ENCODE measurements around the gene TMEM11. TPM values are rescaled to one million over a fixed set of nuclear protein-coding genes. Genes with fewer than 3 reads are reported as not detected.

TMEM11 gene, protein sequence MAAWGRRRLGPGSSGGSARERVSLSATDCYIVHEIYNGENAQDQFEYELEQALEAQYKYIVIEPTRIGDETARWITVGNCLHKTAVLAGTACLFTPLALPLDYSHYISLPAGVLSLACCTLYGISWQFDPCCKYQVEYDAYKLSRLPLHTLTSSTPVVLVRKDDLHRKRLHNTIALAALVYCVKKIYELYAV
- total RNA-seq (2014; rRNA removed; shearing (Covaris generic)) (26.8 and 27.3 TPM in 2 replicates), total RNA-seq (2022) (32.7 and 34.0 TPM in 2 replicates), Bru-seq, nascent RNA (percentile 74 among the genes with signal in this experiment), BruChase-seq, experiment 1, labeled RNA remaining after a 6-hour chase (percentile 60 among the genes with signal in this experiment), BruChase-seq, experiment 2, labeled RNA remaining after a 2-hour chase (percentile 64 among the genes with signal in this experiment)
- long read RNA-seq, transcript TMEM11-201 (2 exons, 2,095 nt) = major isoform, 42 of 72 reads
- long read RNA-seq, transcript TMEM11-202 (3 exons, 1,246 nt) = minor isoform, 28 of 72 reads
- long read RNA-seq, partial matches to known transcripts = 0 of 72 reads
- long read RNA-seq, other reads (novel, unspliced or antisense) = 2 of 72 reads

DNA sequence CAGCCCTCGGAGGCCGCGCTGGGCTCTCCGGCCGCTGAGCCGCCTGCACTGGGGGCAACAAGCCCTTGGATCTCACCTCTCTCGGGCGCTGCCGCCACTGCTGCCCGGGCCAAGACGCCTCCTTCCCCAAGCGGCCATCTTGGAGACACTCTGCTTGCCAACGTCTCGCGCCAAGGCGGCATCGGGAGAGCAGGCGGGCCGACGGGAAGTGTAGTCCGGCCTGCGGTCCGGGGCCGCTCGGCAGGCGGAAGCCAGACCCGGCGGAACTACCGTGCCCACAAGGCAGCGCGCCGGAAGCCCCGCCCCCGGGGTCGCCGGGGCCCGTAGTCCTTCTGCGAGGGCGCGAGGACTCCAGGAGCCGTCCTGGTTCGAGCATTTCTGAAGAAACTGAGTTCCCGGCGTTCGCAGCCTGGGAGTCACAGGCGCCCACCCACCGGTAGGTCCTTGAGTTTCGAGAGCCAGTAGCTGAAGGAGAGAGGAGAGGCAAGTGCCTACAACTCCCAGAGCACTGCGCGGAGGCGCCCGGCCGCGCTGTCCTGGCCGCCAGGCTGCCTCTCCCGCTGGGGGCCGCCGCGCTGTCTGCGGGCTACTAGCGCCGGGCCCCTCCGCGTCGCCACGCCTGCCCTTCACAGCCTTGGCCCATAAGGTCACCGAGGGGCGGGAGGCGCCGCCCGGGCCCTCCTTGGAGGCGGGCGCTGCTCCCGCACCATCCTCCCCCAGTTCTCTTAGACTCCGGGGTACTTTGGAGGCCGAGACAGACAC, at the start of gene TMEM11:
TMEM11 (minus strand) TSS at position 147 of the 762 bp plus-strand sequence; CDS start at position 138, 9 bp downstream.
- BruUV-seq (replicated peaks) = no TSS peak
- peaks cover 32% of the 10 kb centered on the region for H4K20me1 ChIP-seq (ENCODE audit: insufficient read depth, low read length)
- peak within 1 kb of the TSS; percentile 82 for H2AFZ ChIP-seq (ENCODE audit: low read length)
- H3K36me3 ChIP-seq (ENCODE audit: insufficient read depth, low read length) = peaks cover 43% of the 10 kb centered on the region
- peaks cover 57% of the 10 kb centered on the region for H3K79me2 ChIP-seq (ENCODE audit: insufficient read depth, low read depth, low read length)
- ChIA-PET CTCF (ENCODE audit: unreplicated experiment) (interaction anchor here (1.3 kb wide), 1 partner anchor 94 kb away, joined by 4 read pairs; no protein-coding TSS in a partner anchor), POLR2A (interaction anchor here (0.6 to 1.2 kb wide), 2 partner anchors 115 to 171 kb away, joined by 3 to 4 read pairs; partner anchors contain the start of gene USP22)
- H3K4me2 ChIP-seq (ENCODE audit: low read length) = peak within 1 kb of the TSS; percentile 95
- peak within 1 kb of the TSS; percentile 97 for H3K4me3 ChIP-seq (ENCODE audit: low read depth, low read length, poor library complexity, severe bottlenecking)
- peaks cover 27% of the 10 kb centered on the region for H3K4me1 ChIP-seq (ENCODE audit: insufficient read depth, low read length, poor library complexity, severe bottlenecking)
- no peak for TF ChIP-seq EZH2phosphoT487 (IDR thresholded peaks at IDR 0.05; ENCODE audit: borderline replicate concordance, low read depth, low read length)
- TF ChIP-seq, protein P1, sequence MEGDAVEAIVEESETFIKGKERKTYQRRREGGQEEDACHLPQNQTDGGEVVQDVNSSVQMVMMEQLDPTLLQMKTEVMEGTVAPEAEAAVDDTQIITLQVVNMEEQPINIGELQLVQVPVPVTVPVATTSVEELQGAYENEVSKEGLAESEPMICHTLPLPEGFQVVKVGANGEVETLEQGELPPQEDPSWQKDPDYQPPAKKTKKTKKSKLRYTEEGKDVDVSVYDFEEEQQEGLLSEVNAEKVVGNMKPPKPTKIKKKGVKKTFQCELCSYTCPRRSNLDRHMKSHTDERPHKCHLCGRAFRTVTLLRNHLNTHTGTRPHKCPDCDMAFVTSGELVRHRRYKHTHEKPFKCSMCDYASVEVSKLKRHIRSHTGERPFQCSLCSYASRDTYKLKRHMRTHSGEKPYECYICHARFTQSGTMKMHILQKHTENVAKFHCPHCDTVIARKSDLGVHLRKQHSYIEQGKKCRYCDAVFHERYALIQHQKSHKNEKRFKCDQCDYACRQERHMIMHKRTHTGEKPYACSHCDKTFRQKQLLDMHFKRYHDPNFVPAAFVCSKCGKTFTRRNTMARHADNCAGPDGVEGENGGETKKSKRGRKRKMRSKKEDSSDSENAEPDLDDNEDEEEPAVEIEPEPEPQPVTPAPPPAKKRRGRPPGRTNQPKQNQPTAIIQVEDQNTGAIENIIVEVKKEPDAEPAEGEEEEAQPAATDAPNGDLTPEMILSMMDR (conservative IDR thresholded peaks at IDR 0.05; ENCODE audit: low read length) = peak; percentile 41; the same call in 1 of the 2 replicates
- H3K9me3 ChIP-seq (ENCODE audit: low read length) = no peaks in the 10 kb centered on the region
- no peaks in the 10 kb centered on the region for H3K9me2 ChIP-seq (ENCODE audit: insufficient read depth, low read length)
- H3K27ac ChIP-seq (ENCODE audit: low read depth, low read length, poor library complexity, severe bottlenecking) = peak within 1 kb of the TSS; percentile 60
- intact Hi-C loops (cut with micrococcal nuclease; ENCODE audit: unreplicated experiment) = loop anchor here (1.0 to 2.0 kb wide), 4 partner anchors 61 to 171 kb away; partner anchors contain the start of genes DHRS7B and USP22
- DNase-seq (ENCODE audit: low spot score) = peak; percentile 97

DNA sequence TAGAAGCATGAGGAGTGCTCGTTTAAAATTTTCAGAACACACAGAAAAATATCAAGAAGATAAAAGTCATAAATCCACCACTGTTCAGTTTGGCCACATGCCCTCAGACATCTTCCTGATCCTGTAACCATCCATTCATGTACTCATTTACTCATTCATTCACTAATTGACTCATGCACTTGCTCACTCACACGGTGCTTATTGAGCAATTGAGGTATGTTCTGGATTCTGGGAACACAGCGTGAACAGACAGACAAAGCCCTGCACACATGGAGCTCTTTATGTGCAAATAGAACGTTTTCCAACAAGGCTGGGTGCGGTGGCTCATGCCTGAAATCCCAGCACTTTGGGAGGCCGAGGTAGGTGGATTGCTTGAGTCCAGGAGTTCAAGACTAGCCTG, 49.4 kb upstream of the TMEM11 start:
- no peak overlapping the region for H3K4me3 ChIP-seq (ENCODE audit: low read depth, low read length, poor library complexity, severe bottlenecking)
- intact Hi-C loops (cut with micrococcal nuclease; ENCODE audit: unreplicated experiment) = loop anchor here (10.0 kb wide), 1 partner anchor 61 kb away; no protein-coding TSS in a partner anchor
- H3K79me2 ChIP-seq (ENCODE audit: insufficient read depth, low read depth, low read length) = no peaks in the 10 kb centered on the region
- H3K9me2 ChIP-seq (ENCODE audit: insufficient read depth, low read length) = no peaks in the 10 kb centered on the region
- ChIA-PET POLR2A (interaction anchor here (0.6 to 1.6 kb wide), 3 partner anchors 10 to 530 kb away, joined by 3 to 4 read pairs (median 4); no protein-coding TSS in a partner anchor), CTCF (ENCODE audit: unreplicated experiment) (no interaction called here)
- H2AFZ ChIP-seq (ENCODE audit: low read length) = peak overlapping the region; percentile 8; the same call in 1 of the 2 replicates
- H3K4me1 ChIP-seq (ENCODE audit: insufficient read depth, low read length, poor library complexity, severe bottlenecking) = peaks cover 18% of the 10 kb centered on the region
- H3K9me3 ChIP-seq (ENCODE audit: low read length) = no peaks in the 10 kb centered on the region
- no peak for DNase-seq (ENCODE audit: low spot score)
- H3K36me3 ChIP-seq (ENCODE audit: insufficient read depth, low read length) = no peaks in the 10 kb centered on the region
- BruUV-seq (replicated peaks) = no TSS peak
- no peak overlapping the region for H3K27ac ChIP-seq (ENCODE audit: low read depth, low read length, poor library complexity, severe bottlenecking)
- H4K20me1 ChIP-seq (ENCODE audit: insufficient read depth, low read length) = no peaks in the 10 kb centered on the region
- TF ChIP-seq EZH2phosphoT487 (IDR thresholded peaks at IDR 0.05; ENCODE audit: borderline replicate concordance, low read depth, low read length) = no peak
- TF ChIP-seq, protein P1 (conservative IDR thresholded peaks at IDR 0.05; ENCODE audit: low read length) = no peak
- no peak overlapping the region for H3K4me2 ChIP-seq (ENCODE audit: low read length)
